AG10803 (cell line): ENCODE measurements around the gene FRAS1.
"Not testable (repeated sequence)": the region's sequence is repeated elsewhere in the genome, so short reads cannot be mapped to it uniquely, and the experiment has no call there.

ENCODE experiments used
- DNase-seq: peaks from one replicate; pipeline ENCODE4 v3.0.0; 2010; ENCODE audit warnings: low read depth
- H3K4me3 ChIP-seq: 2 replicates; pipeline ENCODE4 v1.5.1; 2011; ENCODE audit warnings: mild to moderate bottlenecking, low read length, control low read depth
- CTCF ChIP-seq: conservative IDR thresholded peaks from 2 replicates; pipeline ENCODE4 v1.5.1; 2011; ENCODE audit warnings: mild to moderate bottlenecking, low read length, control low read depth, inconsistent platforms

Gene FRAS1

GRCh38 chr4:78081541-78081940, 24.4 kb downstream of the FRAS1 start:
- no peak overlapping the region for H3K4me3 ChIP-seq
- TF ChIP-seq CTCF, result no peak
- no peak for DNase-seq

- TF ChIP-seq CTCF, result no peak
- DNase-seq, result no peak
- no peak overlapping the region for H3K4me3 ChIP-seq
Measured at GRCh38 chr4:78083035-78083434, 25.9 kb downstream of the FRAS1 start.

GRCh38 chr4:78091534-78091933, 34.4 kb downstream of the FRAS1 start:
- TF ChIP-seq CTCF, result no peak
- DNase-seq, result no peak
- no peak overlapping the region for H3K4me3 ChIP-seq

- not testable (repeated sequence) for DNase-seq, H3K4me3 ChIP-seq
Measured at GRCh38 chr4:78092350-78092749, 35.2 kb downstream of the FRAS1 start.

- H3K4me3 ChIP-seq, result no peak overlapping the region
- DNase-seq, result no peak
- no peak for TF ChIP-seq CTCF
Measured at GRCh38 chr4:78092850-78093249, 35.7 kb downstream of the FRAS1 start.

GRCh38 chr4:78095081-78095480, 38.0 kb downstream of the FRAS1 start:
- no peak for DNase-seq
- no peak for TF ChIP-seq CTCF
- H3K4me3 ChIP-seq, result no peak overlapping the region

GRCh38 chr4:78099058-78099457, 41.9 kb downstream of the FRAS1 start:
- no peak for DNase-seq
- TF ChIP-seq CTCF, result no peak
- no peak overlapping the region for H3K4me3 ChIP-seq

GRCh38 chr4:78100060-78100459, 42.9 kb downstream of the FRAS1 start:
- H3K4me3 ChIP-seq, result no peak overlapping the region
- peak; percentile 45 for DNase-seq
- TF ChIP-seq CTCF, result no peak
